Measurements from ENCODE around the gene RNF213. TPM values are rescaled to one million over a fixed set of nuclear protein-coding genes. Genes with fewer than 3 reads are reported as not detected.

RNF213 gene
- total and polyA plus RNA-seq, 10 of the 15 experiments (the other 5 are each of a cell fraction or from before 2014, with no cell fraction given): 18.6 to 145 (median 65.8) TPM

- no TSS peak for BruUV-seq (replicated peaks)
- Histone ChIP-seq H4K20me1 (ENCODE audit: control insufficient read depth, insufficient read depth) (no peaks in the 10 kb centered on the region; the same call in 1 of the 2 replicates), H3K27ac (ENCODE audit: control insufficient read depth, insufficient read depth) (no peak overlapping the region), H3K4me2 (ENCODE audit: control insufficient read depth, insufficient read depth) (no peak overlapping the region), H3K36me3 (ENCODE audit: control insufficient read depth in 2 of 2, insufficient read depth in 2 of 2, low read length in 1 of 2) (no peaks in the 10 kb centered on the region), H3K9me3 (replicated peaks; ENCODE audit: control insufficient read depth, insufficient read depth, low read length) (no peaks in the 10 kb centered on the region), H3K27me3 (replicated peaks in 1 of 2; ENCODE audit: control insufficient read depth in 2 of 2, insufficient read depth in 2 of 2, low read length in 1 of 2) (no peaks in the 10 kb centered on the region), H3K79me2 (ENCODE audit: control insufficient read depth, insufficient read depth, low read length) (no peaks in the 10 kb centered on the region), H3K4me1 (ENCODE audit: control insufficient read depth, insufficient read depth, low read length) (peaks cover 3% of the 10 kb centered on the region), H2AFZ (ENCODE audit: control insufficient read depth, low read depth, low read length) (no peak overlapping the region), H3K9ac (ENCODE audit: control insufficient read depth, insufficient read depth, low read length) (no peak overlapping the region), H3K4me3 (no peak overlapping the region)
- ChIA-PET POLR2A (no interaction called here), SMC1A (ENCODE audit: uncharacterized antibody, unreplicated experiment) (interaction anchor here (1.5 kb wide), 1 partner anchor 150 kb away, joined by 4 read pairs; no protein-coding TSS in a partner anchor), CTCF (interaction anchor here (0.7 to 5.0 kb wide), 5 partner anchors 29 to 543 kb away, joined by 3 to 61 read pairs (median 3); no protein-coding TSS in a partner anchor), RAD21 (ENCODE audit: unreplicated experiment) (interaction anchor here (0.8 kb wide), 1 partner anchor 11 kb away, joined by 3 read pairs; no protein-coding TSS in a partner anchor)
- intact Hi-C loops (cut with micrococcal nuclease; ENCODE audit: unreplicated experiment): loop anchor here (10.0 kb wide), 1 partner anchor 310 kb away; no protein-coding TSS in a partner anchor
- WGBS (ENCODE audit: insufficient coverage, insufficient replicate concordance, low lambda C conversion rate, missing lambda C conversion rate): 51% methylated on average over 27 of the region's 27 CpGs
- FAIRE-seq (no peak), ATAC-seq (no peak), DNase-seq (ENCODE audit: low read depth, low spot score) (no peak)
- in situ Hi-C loops (cut with MboI): loop anchor here (5.0 kb wide), 2 partner anchors 147 to 557 kb away; no protein-coding TSS in a partner anchor
- TF ChIP-seq NBN (IDR thresholded peaks at IDR 0.05) (no peak), SUPT20H (IDR thresholded peaks at IDR 0.05; ENCODE audit: borderline replicate concordance, control insufficient read depth, low read depth, low read length) (no peak), NFYA (IDR thresholded peaks at IDR 0.05; ENCODE audit: borderline replicate concordance, low read depth, low read length) (no peak), YY1 (IDR thresholded peaks at IDR 0.05; ENCODE audit: low read depth, low read length) (no peak), BRCA1 (IDR thresholded peaks at IDR 0.05; ENCODE audit: low read depth, low read length) (no peak), ZBED1 (IDR thresholded peaks at IDR 0.05; ENCODE audit: borderline replicate concordance) (no peak), E4F1 (IDR thresholded peaks at IDR 0.05; ENCODE audit: borderline replicate concordance, partially characterized antibody) (no peak), ZNF384 (IDR thresholded peaks at IDR 0.05; ENCODE audit: borderline replicate concordance, low read depth, low read length) (no peak), ZSCAN29 (IDR thresholded peaks at IDR 0.05) (no peak), JUNB (IDR thresholded peaks at IDR 0.05) (no peak), SREBF2 (IDR thresholded peaks at IDR 0.05; ENCODE audit: low read length) (no peak)
- TF ChIP-seq, protein P1, sequence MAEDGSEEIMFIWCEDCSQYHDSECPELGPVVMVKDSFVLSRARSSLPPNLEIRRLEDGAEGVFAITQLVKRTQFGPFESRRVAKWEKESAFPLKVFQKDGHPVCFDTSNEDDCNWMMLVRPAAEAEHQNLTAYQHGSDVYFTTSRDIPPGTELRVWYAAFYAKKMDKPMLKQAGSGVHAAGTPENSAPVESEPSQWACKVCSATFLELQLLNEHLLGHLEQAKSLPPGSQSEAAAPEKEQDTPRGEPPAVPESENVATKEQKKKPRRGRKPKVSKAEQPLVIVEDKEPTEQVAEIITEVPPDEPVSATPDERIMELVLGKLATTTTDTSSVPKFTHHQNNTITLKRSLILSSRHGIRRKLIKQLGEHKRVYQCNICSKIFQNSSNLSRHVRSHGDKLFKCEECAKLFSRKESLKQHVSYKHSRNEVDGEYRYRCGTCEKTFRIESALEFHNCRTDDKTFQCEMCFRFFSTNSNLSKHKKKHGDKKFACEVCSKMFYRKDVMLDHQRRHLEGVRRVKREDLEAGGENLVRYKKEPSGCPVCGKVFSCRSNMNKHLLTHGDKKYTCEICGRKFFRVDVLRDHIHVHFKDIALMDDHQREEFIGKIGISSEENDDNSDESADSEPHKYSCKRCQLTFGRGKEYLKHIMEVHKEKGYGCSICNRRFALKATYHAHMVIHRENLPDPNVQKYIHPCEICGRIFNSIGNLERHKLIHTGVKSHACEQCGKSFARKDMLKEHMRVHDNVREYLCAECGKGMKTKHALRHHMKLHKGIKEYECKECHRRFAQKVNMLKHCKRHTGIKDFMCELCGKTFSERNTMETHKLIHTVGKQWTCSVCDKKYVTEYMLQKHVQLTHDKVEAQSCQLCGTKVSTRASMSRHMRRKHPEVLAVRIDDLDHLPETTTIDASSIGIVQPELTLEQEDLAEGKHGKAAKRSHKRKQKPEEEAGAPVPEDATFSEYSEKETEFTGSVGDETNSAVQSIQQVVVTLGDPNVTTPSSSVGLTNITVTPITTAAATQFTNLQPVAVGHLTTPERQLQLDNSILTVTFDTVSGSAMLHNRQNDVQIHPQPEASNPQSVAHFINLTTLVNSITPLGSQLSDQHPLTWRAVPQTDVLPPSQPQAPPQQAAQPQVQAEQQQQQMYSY (CRISPR knock-in tag; IDR thresholded peaks at IDR 0.05): no peak
These were observed 164.5 kb downstream of the RNF213 start for GRCh38 chr17:80424878-80425765.

All from GM12878 (cell line).